Panc1 (cell line): Measurements from ENCODE around the gene USP40.

Source experiments
- CTCF ChIP-seq: fragments of 450-650 bp; IDR thresholded peaks from 2 replicates; pipeline ENCODE4 v1.5.1; 2017; ENCODE audit warnings: mild to moderate bottlenecking
- POLR2AphosphoS5 ChIP-seq: IDR thresholded peaks from 2 replicates; pipeline ENCODE4 v1.6.1; 2012; ENCODE audit warnings: mild to moderate bottlenecking, low read depth, low read length, moderate library complexity
- TCF7L2 ChIP-seq: IDR thresholded peaks from 2 replicates; pipeline ENCODE4 v1.6.1; 2011; ENCODE audit warnings: mild to moderate bottlenecking, low read depth, low read length, inconsistent platforms
- TF ChIP-seq, protein P1 (sequence below), 2 experiments: IDR thresholded peaks; 2 replicates each; pipeline ENCODE4 v1.6.1; 2011 to 2012; ENCODE audit warnings: low read depth in 2 of 2, control low read depth in 1 of 2, low read length in 1 of 2, mild to moderate bottlenecking in 1 of 2, moderate library complexity in 1 of 2; ENCODE audit not compliant: insufficient read depth in 1 of 2

GRCh38 chr2:233468741-233469110 lies 97.9 kb downstream of the USP40 start:
- TF ChIP-seq CTCF = no peak
- TF ChIP-seq, protein P1, sequence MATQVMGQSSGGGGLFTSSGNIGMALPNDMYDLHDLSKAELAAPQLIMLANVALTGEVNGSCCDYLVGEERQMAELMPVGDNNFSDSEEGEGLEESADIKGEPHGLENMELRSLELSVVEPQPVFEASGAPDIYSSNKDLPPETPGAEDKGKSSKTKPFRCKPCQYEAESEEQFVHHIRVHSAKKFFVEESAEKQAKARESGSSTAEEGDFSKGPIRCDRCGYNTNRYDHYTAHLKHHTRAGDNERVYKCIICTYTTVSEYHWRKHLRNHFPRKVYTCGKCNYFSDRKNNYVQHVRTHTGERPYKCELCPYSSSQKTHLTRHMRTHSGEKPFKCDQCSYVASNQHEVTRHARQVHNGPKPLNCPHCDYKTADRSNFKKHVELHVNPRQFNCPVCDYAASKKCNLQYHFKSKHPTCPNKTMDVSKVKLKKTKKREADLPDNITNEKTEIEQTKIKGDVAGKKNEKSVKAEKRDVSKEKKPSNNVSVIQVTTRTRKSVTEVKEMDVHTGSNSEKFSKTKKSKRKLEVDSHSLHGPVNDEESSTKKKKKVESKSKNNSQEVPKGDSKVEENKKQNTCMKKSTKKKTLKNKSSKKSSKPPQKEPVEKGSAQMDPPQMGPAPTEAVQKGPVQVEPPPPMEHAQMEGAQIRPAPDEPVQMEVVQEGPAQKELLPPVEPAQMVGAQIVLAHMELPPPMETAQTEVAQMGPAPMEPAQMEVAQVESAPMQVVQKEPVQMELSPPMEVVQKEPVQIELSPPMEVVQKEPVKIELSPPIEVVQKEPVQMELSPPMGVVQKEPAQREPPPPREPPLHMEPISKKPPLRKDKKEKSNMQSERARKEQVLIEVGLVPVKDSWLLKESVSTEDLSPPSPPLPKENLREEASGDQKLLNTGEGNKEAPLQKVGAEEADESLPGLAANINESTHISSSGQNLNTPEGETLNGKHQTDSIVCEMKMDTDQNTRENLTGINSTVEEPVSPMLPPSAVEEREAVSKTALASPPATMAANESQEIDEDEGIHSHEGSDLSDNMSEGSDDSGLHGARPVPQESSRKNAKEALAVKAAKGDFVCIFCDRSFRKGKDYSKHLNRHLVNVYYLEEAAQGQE (IDR thresholded peaks at IDR 0.05; ENCODE audit: insufficient read depth in 1 of 2, low read depth in 2 of 2, low read length in 1 of 2) = no peak
- no peak for TF ChIP-seq POLR2AphosphoS5
- no peak for TF ChIP-seq TCF7L2
